Astrocyte of the spinal cord (primary cell): ENCODE results near the gene SEPHS1.

Source experiments
- DNase-seq: peaks from one replicate; pipeline ENCODE4 v3.0.0; 2011; ENCODE audit warnings: low read depth, low spot score
- H3K4me3 ChIP-seq: 2 replicates; pipeline ENCODE4 v1.5.1; 2011; ENCODE audit warnings: low read depth, mild to moderate bottlenecking, low read length, moderate library complexity
- in situ Hi-C: cut with HindIII; loops from 2 replicates; pipeline ENCODE4 v1.10.0; 2017; ENCODE audit warnings: low sequenced_read_pairs
- TF ChIP-seq, protein P1 (sequence below): IDR thresholded peaks from 2 replicates; pipeline ENCODE4 v1.5.1; 2012; ENCODE audit warnings: low read depth, mild to moderate bottlenecking, low read length, inconsistent platforms

Gene SEPHS1

DNA sequence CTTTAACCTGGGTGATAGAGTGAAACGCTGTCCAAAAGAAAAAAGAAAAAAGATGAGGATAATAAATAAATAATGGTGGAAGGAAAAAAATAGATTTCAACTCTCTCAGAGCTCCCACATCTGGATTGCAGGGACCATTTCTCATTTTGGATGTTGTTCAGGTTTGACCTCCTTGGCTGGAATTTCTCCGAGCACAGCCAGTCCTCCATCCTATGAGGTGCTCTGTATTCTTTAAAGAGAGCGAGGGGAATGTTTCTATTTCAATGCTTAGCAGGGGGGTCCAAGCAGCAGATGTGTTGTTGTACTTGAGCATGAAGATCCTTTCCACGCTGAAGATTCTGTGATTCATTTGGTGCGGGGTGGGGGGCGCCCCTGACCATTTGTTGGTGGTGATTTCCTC is 17.7 kb upstream of the SEPHS1 start:
- in situ Hi-C loops = no loop called here
- DNase-seq = no peak
- TF ChIP-seq, protein P1, sequence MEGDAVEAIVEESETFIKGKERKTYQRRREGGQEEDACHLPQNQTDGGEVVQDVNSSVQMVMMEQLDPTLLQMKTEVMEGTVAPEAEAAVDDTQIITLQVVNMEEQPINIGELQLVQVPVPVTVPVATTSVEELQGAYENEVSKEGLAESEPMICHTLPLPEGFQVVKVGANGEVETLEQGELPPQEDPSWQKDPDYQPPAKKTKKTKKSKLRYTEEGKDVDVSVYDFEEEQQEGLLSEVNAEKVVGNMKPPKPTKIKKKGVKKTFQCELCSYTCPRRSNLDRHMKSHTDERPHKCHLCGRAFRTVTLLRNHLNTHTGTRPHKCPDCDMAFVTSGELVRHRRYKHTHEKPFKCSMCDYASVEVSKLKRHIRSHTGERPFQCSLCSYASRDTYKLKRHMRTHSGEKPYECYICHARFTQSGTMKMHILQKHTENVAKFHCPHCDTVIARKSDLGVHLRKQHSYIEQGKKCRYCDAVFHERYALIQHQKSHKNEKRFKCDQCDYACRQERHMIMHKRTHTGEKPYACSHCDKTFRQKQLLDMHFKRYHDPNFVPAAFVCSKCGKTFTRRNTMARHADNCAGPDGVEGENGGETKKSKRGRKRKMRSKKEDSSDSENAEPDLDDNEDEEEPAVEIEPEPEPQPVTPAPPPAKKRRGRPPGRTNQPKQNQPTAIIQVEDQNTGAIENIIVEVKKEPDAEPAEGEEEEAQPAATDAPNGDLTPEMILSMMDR = no peak
- H3K4me3 ChIP-seq = no peak overlapping the region

GRCh38 chr10:13365243-13365642 is 17.1 kb upstream of the SEPHS1 start:
- in situ Hi-C loops = no loop called here
- TF ChIP-seq, protein P1 = no peak
- no peak for DNase-seq
- no peak overlapping the region for H3K4me3 ChIP-seq

GRCh38 chr10:13360587-13360986 is 12.5 kb upstream of the SEPHS1 start:
- TF ChIP-seq, protein P1 = no peak
- DNase-seq = no peak
- no peak overlapping the region for H3K4me3 ChIP-seq
- in situ Hi-C loops = no loop called here

- no peak overlapping the region for H3K4me3 ChIP-seq
- TF ChIP-seq, protein P1 = no peak
- no peak for DNase-seq
Measured at GRCh38 chr10:13356392-13356791, 8.3 kb upstream of the SEPHS1 start.

DNA sequence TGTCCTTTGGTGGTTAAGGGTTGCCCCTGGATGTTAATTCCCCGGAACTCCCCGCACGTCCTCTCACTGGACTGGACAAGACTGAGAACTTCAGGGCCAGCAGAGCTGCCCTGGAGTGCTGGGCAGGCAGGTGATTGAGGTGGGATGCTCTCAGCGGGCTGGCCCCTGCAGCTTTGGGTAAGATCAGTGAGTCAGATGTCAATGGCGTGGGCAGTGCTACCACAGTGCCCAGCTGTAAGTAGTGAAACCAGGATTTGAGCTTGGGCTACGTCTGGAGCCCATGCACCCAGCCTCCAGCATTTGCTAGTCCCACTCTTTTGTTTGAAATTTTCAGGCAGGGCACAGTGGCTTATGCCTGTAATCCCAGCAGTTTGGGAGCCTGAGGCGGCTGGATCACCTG is 6.7 kb upstream of the SEPHS1 start:
- TF ChIP-seq, protein P1 = no peak
- H3K4me3 ChIP-seq = no peak overlapping the region
- no peak for DNase-seq
- in situ Hi-C loops = no loop called here

More at GRCh38 chr10:13356392-13356791, 8.3 kb upstream of the SEPHS1 start:
- in situ Hi-C loops = no loop called here

GRCh38 chr10:13352519-13352918 is 4.4 kb upstream of the SEPHS1 start:
- TF ChIP-seq, protein P1 = no peak
- in situ Hi-C loops = no loop called here
- DNase-seq = no peak
- H3K4me3 ChIP-seq = no peak overlapping the region
